Stimulated activated effector memory CD8-positive, alpha-beta T cell treated with anti-CD3 and anti-CD28 coated beads, Interleukin-12 subunit alpha, Interleukin-12 subunit beta, amount 100 ng/mL, for 72 hours (primary cell): ENCODE measurements around the gene MORF4L1.
"Not testable (repeated sequence)": the region's sequence is repeated elsewhere in the genome, so short reads cannot be mapped to it uniquely, and the experiment has no call there.

Source experiments
- ATAC-seq: fragments of 150-1000 bp; cut with Tn5 transposase; 2 replicates; pipeline ENCODE4 v1.10.0; 2021
- DNase-seq, 2 donors: peaks; one replicate each; pipeline ENCODE4 v3.0.0; 2021 to 2022; ENCODE audit warnings: low spot score in 2 of 2
- H3K27ac Mint-ChIP-seq: one replicate; pipeline ENCODE4 v1.8.0; 2022; ENCODE audit warnings: mild to moderate bottlenecking, mixed read lengths
- H3K36me3 Mint-ChIP-seq: one replicate; pipeline ENCODE4 v1.8.0; 2022; ENCODE audit warnings: mild to moderate bottlenecking, mixed read lengths
- H3K4me1 Mint-ChIP-seq: one replicate; pipeline ENCODE4 v1.8.0; 2022; ENCODE audit warnings: mixed read lengths
- H3K4me3 Mint-ChIP-seq: one replicate; pipeline ENCODE4 v1.8.0; 2022; ENCODE audit warnings: mild to moderate bottlenecking, mixed read lengths
- H3K9me3 Mint-ChIP-seq: one replicate; pipeline ENCODE4 v1.8.0; 2022; ENCODE audit warnings: mixed read lengths

Gene MORF4L1

DNA sequence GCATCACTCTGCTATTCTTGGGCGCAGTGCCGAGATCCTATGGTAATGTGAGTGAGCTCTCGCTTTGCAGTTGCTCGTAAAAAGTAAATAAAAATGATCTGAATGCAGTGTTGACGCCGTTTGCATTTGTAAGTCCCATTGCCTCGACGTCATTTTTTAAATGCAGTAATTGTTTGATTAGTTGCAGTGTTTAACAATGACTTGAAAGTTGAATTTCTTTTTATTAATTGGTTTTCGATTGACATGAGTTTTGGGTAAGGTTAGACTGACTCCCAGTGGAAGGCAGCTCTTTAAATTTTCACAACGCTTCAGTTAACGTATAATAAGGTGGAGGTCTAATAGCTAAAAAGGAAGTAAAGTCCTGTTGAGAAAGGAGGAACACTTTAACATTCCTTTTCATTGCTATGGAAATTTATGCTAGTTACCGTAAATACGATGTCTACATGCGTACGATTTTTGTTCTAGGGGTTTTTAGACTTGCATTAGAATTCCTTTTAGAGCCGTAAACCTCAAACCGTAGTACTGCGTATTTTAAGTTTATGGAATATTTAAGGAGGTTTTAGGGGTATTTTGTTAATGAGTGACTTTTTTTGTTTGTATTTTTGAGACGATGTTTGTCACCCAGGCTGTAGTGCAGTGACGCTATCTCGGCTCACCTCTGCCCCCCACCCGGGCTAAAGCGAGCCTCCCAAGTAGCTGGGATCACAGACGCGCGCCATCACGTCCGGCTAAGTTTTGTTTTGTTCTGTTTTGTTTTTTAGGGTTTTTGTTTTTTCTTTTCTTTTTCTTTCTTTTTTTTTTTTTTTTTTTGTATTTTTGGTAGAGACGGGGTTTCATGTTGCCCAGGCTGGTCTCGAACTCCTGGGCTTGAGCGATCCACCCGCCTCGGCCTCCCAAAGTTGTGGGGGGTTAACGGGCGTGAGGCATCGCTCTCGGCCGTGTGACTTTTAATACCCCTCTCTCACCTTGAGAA, 1.4 kb downstream of the MORF4L1 start:
- Mint-ChIP-seq H3K36me3 (peaks cover 70% of the 10 kb centered on the region), H3K4me1 (peaks cover 43% of the 10 kb centered on the region), H3K4me3 (peak overlapping the region; percentile 97), H3K9me3 (no peaks in the 10 kb centered on the region), H3K27ac (peak overlapping the region; percentile 100)
- ATAC-seq (no peak), DNase-seq (no peak)

DNA sequence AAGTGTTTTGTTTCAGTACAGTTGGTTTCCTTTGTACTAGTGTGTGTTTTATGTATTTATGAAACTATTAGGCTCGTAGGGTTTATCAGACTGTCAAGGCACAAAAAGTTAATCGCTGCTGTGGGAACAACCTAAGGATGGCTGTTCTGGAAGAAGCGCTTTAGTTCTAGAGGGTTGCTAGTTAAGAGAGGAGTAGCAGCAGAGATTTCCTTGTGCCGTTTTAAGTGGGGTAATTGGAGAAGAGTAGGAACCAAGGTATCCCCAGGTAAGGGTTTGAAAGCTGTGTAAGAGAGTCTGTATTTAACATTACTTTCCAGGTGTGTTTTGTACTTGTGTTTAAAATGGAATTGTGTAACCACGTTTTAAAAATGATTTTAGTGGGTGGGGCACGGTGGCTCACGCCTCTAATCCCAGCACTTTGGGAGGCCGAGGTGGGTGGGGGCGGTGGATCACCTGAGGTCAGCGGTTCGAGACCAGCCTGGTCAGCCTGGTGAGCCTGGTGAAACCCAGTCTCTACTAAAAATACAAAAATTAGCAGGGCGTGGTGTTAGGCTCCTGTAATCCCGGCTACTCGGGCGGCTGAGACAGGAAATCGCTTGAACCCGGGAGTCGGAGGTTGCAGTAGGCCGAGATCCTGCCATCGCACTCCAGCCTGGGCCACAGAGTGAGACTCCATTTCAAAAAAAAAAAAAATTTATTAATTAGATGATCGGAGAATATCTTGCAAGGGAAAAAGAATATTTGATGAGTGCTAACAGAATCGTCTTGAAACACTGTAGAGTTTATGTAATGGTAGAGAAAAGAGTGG, 2.6 kb downstream of the MORF4L1 start:
- Mint-ChIP-seq H3K4me1 (peaks cover 52% of the 10 kb centered on the region), H3K36me3 (peaks cover 82% of the 10 kb centered on the region), H3K4me3 (peak overlapping the region; percentile 97), H3K9me3 (no peaks in the 10 kb centered on the region), H3K27ac (peak overlapping the region; percentile 100)
- ATAC-seq (no peak), DNase-seq (no peak)

DNA sequence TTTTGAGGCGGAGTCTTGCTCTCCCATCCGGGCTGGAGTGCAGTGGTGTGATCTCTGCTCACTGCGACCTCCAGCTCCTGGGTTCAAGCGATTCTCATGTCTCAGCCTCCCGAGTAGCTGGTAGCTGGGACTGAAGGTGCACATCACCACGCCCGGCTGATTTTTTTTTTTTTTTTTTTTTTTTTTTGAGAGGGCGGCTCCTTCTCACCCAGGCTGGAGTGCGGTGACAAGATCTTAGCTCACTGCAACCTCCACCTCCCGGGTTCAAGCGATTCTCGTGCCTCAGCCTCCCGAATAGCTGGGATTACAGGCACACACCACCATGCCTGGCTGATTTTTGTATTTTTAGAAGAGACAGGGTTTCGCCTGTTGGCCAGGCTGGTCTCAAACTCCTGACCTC, 4.3 kb downstream of the MORF4L1 start:
- Mint-ChIP-seq H3K4me3 (peak overlapping the region; percentile 97), H3K4me1 (peaks cover 61% of the 10 kb centered on the region), H3K36me3 (peaks cover 98% of the 10 kb centered on the region)
- not testable (repeated sequence) for H3K27ac Mint-ChIP-seq, ATAC-seq, H3K9me3 Mint-ChIP-seq, DNase-seq

DNA sequence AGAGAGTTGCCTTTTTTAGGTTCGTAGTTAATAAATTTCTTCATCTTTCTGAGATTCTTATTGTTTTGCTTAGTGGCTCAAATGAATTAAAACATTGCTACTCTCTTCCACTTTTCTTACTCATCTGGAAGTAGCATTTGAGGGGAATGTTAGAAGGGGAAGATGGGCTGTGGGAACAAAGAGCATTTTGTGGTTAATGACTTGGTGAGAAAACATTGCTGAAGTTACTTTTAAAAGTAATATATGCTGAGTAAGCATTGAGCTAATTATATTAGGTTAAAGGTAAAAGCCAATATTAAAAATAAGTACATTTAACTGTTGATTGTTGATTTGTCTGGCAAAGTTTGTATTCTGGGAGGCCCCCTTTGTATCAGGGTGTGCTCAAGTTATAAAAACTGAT, 5.7 kb downstream of the MORF4L1 start:
- peaks cover 62% of the 10 kb centered on the region for H3K4me1 Mint-ChIP-seq

DNA sequence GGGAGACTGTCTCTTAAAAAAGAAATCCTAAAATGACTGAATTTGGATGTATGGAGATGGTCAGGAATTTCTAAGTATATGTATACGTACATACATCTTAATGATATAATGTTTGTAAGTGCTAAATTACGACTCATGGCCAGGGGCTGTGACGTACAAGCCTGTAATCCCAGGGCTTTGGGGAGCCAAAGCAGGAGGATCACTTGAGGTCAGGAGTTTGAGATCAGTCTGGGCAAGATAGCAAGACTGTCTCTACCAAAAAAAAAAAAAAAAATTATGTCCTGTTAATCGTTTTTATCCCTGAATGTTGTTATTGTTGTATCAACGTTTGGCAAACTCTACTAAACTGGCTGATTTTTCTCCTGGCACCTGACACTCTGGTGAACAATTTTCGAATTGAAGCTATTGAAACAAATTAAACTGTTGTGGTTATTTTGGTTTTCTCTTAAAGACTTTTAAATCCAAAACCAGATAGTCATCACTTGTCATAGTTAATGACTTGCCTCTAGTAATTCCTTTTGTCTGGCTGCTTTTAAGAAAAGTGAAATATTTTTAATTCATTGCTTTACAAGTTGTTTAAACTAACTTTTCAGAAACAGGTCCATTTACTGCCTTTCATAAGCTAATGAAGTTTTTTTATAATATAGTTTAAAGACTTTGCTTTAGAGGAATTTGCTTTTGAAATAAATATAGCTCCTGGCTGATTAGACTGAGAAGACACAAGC, 7.0 kb downstream of the MORF4L1 start:
- Mint-ChIP-seq H3K4me1 (peaks cover 65% of the 10 kb centered on the region), H3K9me3 (no peaks in the 10 kb centered on the region), H3K27ac (peak overlapping the region; percentile 48), H3K36me3 (peaks cover 100% of the 10 kb centered on the region), H3K4me3 (peak overlapping the region; percentile 38)
- DNase-seq (no peak), ATAC-seq (peak; percentile 65)

More for the DNA sequence above, 5.7 kb downstream of the MORF4L1 start:
- Mint-ChIP-seq H3K36me3 (peaks cover 100% of the 10 kb centered on the region), H3K27ac (no peak overlapping the region), H3K4me3 (peak overlapping the region; percentile 97), H3K9me3 (no peaks in the 10 kb centered on the region)
- DNase-seq = no peak
- no peak for ATAC-seq

DNA sequence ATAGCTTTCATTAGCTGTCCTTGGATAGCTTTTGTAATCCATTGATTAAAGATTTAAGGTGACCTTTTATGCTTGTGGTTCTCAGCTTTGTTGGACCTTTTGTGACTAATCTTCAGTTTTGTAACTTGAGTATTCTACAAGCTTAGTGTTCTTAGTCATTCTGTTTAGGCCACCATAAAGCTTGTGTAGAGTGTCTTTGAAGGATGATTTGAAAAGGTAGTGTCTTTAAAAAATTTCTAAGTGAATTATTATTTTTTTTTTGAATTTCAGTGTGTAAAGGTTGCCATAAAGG, 7.5 kb downstream of the MORF4L1 start:
- DNase-seq = no peak
- H3K36me3 Mint-ChIP-seq = peaks cover 100% of the 10 kb centered on the region

DNA sequence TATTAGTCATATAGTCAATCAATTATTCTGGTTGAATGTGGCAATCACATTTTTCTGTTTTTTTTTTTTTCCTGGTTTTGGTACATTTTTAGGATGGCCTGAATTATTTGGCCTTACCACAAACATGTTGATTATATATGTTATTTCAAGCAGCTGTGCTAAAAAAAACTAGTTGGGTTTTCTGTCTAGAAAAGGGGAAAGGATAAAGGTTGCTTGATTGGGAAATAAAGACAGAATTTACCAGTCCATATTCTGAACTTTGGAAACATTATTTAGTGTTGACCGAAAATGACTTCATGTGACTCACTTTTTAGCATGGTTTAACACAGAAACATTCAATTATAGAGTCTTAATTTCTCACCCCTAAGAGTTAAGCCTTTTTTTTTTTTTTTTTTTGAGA, 8.1 kb downstream of the MORF4L1 start:
- Mint-ChIP-seq H3K4me3 (peak overlapping the region; percentile 38), H3K4me1 (peaks cover 54% of the 10 kb centered on the region), H3K36me3 (peaks cover 100% of the 10 kb centered on the region), H3K9me3 (no peaks in the 10 kb centered on the region), H3K27ac (no peak overlapping the region)
- ATAC-seq (peak; percentile 48), DNase-seq (no peak)

More for the DNA sequence above, 7.5 kb downstream of the MORF4L1 start:
- ATAC-seq = peak; percentile 81
- Mint-ChIP-seq H3K27ac (peak overlapping the region; percentile 48), H3K4me3 (peak overlapping the region; percentile 38), H3K9me3 (no peaks in the 10 kb centered on the region), H3K4me1 (peaks cover 60% of the 10 kb centered on the region)

DNA sequence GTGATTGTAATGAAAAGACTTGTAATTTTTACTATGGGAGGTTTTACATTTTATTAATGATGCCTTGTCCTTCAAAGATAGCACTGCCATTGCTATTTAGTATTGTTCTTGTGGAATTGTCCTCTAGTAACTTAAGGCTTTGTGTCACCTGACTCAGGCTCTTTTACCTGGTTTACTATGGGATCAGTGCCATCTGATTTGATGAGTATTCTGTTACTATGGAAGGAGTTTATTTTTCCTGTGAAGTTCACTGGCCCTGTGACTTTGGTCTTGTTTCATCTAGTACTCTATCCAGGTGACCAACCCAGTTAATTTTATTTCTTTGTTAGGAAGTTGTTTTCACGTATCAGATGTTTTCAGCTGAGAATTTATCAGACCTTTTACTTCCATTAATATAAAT, 9.0 kb downstream of the MORF4L1 start:
- peaks cover 57% of the 10 kb centered on the region for H3K4me1 Mint-ChIP-seq
- peak overlapping the region; percentile 38 for H3K4me3 Mint-ChIP-seq
- no peaks in the 10 kb centered on the region for H3K9me3 Mint-ChIP-seq
- no peak for ATAC-seq
- no peak overlapping the region for H3K27ac Mint-ChIP-seq
- peaks cover 100% of the 10 kb centered on the region for H3K36me3 Mint-ChIP-seq
- DNase-seq = no peak

DNA sequence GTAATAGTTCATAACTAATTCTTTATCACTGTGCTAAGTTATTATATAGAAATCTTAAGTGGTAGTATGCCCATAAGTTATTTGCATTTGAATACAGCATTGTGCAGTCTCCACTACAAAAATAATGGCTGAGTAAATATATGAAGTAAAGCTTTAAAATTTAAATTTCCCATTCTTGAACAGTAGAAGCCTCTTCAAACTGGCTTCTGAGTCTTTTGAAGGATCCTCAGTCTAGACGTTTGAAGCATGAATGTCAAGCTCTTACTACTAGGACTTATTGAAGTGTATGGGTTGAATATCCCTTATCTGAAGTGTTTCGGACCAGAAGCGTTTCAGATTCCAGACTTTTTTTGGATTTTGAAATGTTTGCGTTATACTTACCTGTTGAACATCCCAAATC, 16.3 kb downstream of the MORF4L1 start:
- ATAC-seq = no peak
- DNase-seq = no peak
- Mint-ChIP-seq H3K36me3 (peaks cover 100% of the 10 kb centered on the region), H3K9me3 (no peaks in the 10 kb centered on the region), H3K4me3 (no peak overlapping the region), H3K27ac (no peak overlapping the region), H3K4me1 (peaks cover 25% of the 10 kb centered on the region)

DNA sequence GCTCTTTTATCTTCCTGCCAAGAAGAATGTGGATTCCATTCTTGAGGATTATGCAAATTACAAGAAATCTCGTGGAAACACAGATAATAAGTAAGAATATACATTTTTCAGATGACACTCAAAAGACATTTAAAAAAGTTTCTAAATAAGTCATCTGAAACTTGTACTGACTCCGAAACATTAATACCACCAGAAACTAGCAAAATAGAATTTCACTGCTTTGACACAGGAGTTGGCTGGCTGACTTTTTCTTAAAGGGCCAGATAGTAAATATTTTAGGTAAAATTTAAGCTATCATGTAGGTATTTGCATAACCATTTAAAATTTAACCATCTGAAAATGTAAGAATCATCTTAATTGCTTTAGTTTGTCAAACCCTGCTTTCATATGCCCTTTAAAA, 20.8 kb downstream of the MORF4L1 start:
- Mint-ChIP-seq H3K36me3 (peaks cover 100% of the 10 kb centered on the region), H3K9me3 (no peaks in the 10 kb centered on the region), H3K27ac (no peak overlapping the region), H3K4me3 (no peak overlapping the region), H3K4me1 (peaks cover 24% of the 10 kb centered on the region)
- ATAC-seq = no peak
- no peak for DNase-seq

DNA sequence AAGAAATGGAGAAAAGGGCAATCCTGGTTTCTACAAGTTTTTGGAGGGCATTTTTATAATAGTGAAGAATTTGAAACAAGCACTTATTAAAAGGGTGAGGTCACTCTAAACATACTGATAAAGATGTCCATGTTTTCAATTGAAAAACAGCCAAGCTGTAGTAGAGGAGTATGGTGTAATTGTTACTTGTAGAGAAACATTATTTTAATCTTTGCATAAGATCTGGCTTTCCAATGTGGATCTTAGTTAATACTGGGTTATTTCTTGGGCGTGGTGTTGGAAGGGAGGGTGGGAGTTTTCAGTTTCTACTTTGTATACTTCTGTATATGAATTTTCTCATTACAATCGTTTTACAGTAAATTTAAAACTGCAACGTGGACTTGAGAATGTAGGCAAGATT, 22.8 kb downstream of the MORF4L1 start:
- Mint-ChIP-seq H3K4me3 (no peak overlapping the region), H3K4me1 (peaks cover 24% of the 10 kb centered on the region), H3K36me3 (peaks cover 100% of the 10 kb centered on the region), H3K9me3 (no peaks in the 10 kb centered on the region), H3K27ac (no peak overlapping the region)
- ATAC-seq (no peak), DNase-seq (no peak)

DNA sequence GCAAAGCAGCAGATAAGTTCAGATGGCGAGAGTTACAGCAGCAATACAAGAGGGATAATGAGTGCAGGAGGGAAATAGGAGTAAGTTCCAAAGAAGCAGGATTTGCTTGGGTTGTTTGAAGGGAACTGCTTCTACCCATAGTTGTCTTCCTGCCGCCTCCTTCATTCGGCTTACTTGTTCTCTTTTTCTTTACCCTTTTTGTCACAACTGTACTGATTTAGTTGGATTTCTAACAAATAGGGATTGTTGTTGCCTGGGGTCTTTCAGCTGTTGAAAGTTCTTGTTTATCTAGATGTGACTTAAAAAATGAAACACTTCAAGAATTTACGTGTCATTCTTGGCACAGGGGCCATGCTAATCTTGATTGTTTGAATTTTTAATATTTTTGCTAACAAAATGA, 25.9 kb downstream of the MORF4L1 start:
- ATAC-seq = no peak
- Mint-ChIP-seq H3K36me3 (peaks cover 100% of the 10 kb centered on the region), H3K9me3 (no peaks in the 10 kb centered on the region), H3K4me1 (peaks cover 12% of the 10 kb centered on the region), H3K4me3 (no peak overlapping the region), H3K27ac (no peak overlapping the region)
- no peak for DNase-seq

DNA sequence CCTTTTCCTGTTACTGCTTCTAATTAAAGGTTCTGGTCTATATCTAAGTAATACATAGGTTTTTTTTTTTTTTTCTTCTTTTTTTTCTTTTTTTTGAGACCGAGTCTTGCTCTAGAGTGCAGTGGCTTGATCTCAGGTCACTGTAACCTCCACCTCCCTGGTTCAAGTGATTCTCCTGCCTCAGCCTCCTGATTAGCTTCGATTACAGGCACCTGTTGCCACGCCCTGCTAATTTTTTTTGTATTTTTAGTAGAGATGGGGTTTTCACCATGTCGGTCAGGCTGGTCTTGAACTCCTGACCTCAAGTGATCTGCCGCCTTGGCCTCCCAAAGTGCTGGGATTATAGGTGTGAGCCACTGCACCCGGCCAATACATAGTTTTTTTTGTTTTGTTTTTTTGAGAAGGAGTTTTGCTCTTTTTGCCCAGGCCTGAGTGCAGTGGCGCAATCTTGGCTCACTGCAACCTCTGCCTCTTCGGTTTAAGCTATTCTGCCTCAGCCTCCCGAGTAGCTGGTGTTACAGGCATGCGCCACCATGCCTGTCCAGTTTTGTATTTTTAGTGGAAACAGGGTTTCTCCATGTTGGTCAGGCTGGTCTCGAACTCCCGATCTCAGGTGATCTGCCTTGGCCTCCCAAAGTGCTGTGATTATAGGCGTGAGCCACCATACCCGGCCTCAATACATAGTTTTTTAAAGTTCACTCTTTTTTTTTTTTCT, 28.3 kb downstream of the MORF4L1 start:
- H3K4me3 Mint-ChIP-seq, DNase-seq, ATAC-seq, H3K9me3 Mint-ChIP-seq, H3K27ac Mint-ChIP-seq: not testable (repeated sequence)
- Mint-ChIP-seq H3K36me3 (peaks cover 100% of the 10 kb centered on the region), H3K4me1 (peaks cover 12% of the 10 kb centered on the region)

DNA sequence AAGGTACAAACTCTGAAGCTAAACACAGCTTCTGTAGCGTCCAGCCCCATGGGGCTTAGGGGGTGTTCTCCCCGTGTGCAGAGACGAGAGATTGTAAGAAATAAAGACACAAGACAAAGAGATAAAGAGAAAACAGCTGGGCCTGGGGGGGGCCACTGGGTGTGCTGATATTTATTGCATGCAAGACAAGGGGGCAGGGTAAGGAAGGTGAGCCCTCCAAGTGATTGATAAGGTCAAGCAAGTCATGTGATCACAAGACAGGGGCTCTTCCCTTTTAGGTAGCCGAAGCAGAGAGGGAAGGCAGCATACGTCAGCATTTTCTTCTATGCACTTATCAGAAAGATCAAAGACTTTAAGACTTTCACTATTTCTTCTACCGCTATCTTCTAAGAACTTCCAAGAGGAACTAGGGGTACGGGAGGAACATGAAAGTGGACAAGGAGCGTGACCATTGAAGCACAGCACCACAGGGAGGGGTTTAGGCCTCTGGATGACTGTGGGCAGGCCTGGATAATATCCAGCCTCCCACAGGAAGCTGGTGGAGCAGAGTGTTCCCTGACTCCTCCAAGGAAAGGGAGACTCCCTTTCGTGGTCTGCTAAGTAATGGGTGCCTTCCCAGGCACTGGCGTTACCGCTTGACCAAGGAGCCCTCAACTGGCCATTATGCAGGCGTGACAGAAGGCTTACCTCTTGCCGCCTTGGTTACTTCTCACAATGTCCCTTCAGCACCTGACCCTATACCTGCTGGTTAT, 29.8 kb downstream of the MORF4L1 start:
- not testable (repeated sequence) for H3K9me3 Mint-ChIP-seq, H3K4me3 Mint-ChIP-seq, ATAC-seq, DNase-seq
- Mint-ChIP-seq H3K36me3 (peaks cover 100% of the 10 kb centered on the region), H3K4me1 (peaks cover 12% of the 10 kb centered on the region), H3K27ac (peak overlapping the region; percentile 80)
